ENCODE results near the gene MAPK7.

Gene MAPK7

DNA sequence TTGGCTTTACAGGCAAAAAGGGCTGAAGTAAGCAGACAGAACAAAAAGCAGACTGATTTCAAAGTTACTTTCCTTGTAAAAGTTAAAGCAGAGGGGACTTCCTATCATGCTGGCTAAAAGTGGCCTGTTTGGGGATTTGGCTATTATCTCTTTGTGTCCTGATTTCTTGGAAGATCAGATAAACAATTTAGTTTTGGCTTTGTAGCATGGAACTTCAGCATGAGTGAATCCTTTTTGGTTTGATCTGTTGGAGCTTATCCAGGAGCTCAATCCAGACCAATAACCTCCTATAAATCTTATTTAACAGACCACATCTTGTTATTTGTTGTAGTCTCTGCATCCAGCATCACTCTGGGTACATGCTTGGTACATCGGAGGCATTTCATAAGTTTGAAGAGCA is 23.9 kb downstream of the MAPK7 start:
- no peak for DNase-seq

DNA sequence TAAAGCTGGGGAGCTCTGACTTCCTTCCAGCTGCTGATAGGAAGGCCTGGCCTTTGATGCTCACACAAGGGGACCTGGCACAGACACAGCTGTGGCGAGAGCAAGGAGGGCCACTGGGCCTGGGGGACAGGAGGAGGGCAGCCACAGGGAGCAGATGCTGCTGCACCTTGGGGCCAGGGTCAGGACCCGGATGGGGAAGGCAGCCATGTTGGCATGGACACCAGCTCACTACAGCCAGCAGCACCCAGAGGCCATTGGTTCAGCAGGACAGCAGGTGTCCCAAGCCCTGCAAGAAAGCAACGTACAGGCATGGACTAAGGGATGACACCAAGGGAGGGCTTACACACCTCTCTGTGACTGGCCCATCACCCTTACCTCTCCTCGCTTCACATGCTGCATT is 24.7 kb downstream of the MAPK7 start:
- DNase-seq, result no peak

- DNase-seq, result no peak
Measured at GRCh38 chr17:19404264-19404663, 26.0 kb downstream of the MAPK7 start.

DNA sequence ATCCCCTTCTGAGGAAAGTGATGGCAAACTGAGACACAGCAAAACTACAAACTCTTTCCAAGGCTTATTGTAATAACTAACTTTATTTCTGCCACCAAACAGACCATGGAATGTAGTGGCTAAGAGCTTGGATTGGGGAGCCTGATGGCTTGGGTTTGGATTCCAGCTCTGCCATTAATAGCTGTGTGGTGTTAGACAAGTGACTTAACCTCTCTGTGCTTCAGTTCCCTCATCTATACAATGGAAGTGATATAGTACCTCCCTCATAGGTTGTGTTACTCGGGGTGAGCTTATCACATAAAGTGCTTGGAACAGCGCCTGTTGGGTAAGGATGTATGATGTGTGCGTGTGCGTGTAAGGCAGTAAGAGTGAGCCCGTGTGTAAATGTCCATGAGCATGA is 26.8 kb downstream of the MAPK7 start:
- DNase-seq, result no peak

DNA sequence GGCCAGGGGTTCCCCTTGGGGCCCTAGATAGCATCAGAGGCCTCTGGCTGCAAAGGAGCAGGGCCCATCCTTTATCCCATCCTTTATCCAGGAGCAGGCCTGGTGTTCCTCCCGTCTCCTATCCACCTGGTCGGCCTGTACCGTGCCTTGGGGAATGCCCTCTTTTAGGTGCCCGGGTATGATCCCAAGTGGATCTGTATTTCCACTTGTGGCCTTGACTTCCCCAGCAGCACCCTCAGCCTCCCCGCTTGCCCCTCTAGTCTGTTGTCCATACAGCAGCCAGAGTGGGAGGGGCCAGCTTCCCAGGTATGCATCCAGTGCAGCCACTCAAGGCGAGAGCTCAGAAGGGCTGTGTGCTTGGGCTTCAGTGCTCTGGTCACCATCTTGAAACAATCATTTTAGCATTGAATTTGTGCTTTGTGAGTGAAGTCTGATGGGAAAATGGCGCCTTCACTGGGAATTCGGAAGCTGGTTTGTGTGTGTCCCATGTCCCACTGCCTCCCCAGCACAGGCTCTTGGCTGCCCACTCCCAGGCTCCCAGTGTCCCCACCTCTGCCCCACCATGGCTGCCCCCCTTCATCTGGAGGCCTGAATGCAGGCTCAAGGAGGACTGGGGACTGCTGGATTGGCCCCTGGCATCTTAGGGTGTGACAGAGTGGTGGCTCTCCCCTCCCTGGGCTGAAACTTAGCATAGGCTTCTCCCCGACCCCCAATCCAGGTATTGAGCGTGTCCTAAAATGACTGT is 29.5 kb downstream of the MAPK7 start:
- no peak for DNase-seq

- no peak for DNase-seq
Measured at GRCh38 chr17:19408346-19408710, 30.0 kb downstream of the MAPK7 start.

DNA sequence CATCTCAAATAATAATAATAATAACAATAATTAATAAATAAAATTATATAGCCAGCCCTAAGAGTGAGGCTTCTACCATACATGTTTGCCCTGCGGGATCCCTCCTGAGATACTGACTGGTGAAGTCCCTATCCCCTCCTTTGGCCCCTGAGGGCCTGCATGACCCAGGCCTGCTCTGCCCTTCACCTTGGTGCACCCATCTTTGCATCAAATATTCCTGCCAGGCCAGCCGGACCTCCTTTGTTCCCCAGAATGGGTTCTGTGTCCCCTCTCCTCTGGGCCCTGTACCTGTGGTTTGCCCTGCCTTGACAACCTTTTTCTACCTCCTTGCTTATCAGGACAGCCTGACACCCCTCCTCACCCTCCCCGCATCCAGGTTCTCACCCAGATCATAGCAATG is 30.8 kb downstream of the MAPK7 start:
- no peak for DNase-seq

GRCh38 chr17:19409509-19409908 is 31.2 kb downstream of the MAPK7 start:
- DNase-seq, result no peak

GRCh38 chr17:19410091-19410490 is 31.8 kb downstream of the MAPK7 start:
- DNase-seq, result no peak

GRCh38 chr17:19410875-19411620 is 32.8 kb downstream of the MAPK7 start, which contains the start of gene RNF112:
RNF112 (plus strand) TSS chr17:19411232; CDS start chr17:19411409, 177 bp downstream.
- DNase-seq, result no peak

GRCh38 chr17:19411631-19412030 is 33.3 kb downstream of the MAPK7 start:
- no peak for DNase-seq

DNA sequence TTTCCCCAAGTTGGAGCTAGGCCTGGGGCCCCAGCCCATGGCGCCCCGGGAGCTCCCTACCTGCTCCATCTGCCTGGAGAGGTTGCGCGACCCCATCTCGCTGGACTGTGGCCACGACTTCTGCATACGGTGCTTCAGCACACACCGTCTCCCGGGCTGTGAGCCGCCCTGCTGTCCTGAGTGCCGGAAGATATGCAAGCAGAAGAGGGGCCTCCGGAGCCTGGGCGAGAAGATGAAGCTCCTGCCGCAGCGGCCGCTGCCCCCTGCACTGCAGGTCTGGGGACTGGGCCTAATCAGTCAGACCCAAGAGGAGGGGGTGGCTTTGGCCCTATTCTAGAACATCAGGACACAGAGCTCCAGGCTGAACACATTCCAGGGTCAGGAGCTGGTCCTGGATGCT is 34.2 kb downstream of the MAPK7 start:
- DNase-seq, result no peak

GRCh38 chr17:19412984-19413383 is 34.7 kb downstream of the MAPK7 start:
- DNase-seq, result no peak

GRCh38 chr17:19413761-19414160 is 35.5 kb downstream of the MAPK7 start:
- no peak for DNase-seq

GRCh38 chr17:19414396-19415280 is 36.3 kb downstream of the MAPK7 start:
- DNase-seq, result no peak

DNA sequence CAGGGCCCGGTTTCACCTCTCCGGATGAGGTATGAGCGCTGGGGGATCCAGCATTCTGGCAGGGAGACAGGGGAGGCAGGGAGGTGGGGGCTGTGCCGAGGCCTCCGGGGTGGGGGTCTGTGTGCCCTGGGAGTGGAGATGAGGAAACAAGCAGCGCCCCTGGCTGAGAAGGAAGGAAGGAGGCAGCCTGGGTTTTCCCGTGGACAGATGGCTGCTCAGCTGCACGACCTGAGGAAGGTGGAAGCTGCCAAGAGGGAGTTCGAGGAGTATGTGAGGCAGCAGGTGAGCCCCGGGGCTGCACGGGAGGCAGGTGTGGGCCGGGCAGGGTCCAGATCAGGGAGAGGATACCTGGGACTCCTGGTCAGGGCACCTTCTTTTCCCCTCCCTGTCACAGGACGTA is 37.0 kb downstream of the MAPK7 start:
- no peak for DNase-seq

- DNase-seq, result no peak
Measured at GRCh38 chr17:19415806-19416775, 37.8 kb downstream of the MAPK7 start.

- no peak for DNase-seq
Measured at GRCh38 chr17:19417611-19418010, 39.3 kb downstream of the MAPK7 start.

DNA sequence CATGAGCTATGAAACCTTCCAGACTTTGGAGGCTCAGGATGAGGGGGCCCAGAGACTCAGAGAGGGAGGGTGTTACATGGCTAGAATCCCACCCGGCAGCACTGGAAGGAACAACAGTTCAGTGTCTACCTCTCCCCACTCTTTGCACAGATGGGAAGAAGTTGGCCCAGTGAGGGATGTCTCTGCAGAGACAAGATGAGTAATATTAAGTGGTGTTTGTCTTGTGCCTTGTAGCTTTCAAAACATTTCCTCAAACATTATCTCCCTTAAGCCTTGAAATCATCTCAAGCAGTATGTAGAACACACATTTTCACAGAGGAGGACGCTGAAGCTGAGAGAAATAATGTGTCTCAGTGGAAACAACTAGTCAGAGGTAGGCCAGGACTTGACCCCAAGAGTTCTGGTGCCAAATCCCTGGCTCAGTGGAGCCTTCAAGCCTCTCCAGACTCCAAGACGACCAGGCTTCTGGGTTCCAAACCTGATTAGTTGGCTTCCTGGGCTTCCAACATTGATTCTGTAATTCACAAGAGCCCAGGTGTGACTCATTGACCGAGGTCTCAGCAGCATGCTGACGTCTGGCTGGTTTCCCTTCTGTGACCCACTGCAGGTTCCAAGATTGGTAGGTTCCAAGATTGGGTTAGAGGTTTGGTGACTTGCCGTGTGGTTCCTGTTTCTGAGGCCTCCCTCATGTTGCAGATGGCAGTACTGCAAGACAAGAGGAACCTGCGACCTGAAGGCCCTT is 40.1 kb downstream of the MAPK7 start:
- no peak for DNase-seq

DNA sequence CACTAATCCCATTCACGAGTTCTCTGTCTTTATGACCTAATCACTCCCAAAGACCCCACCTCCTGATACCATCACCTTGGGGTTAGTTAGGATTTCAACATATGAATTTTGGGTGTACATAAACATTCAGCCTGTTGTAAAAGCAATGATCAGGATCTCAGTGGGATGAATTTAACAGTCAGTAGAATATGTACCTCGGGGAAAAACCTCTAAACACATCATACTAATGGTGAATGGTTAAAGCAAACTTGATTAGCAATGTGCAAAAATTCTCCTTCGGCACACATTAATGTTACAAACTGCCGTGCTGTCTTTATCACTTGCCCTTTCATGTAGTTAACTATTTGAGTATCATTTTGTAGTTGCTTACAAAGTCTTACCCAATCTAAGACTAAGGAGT is 42.9 kb downstream of the MAPK7 start:
- no peak for DNase-seq

- no peak for DNase-seq
Measured at GRCh38 chr17:19421926-19422325, 43.6 kb downstream of the MAPK7 start.

Measured in activated T-cell treated with anti-CD3 and anti-CD28 coated beads, Interleukin-2, amount 50 U/mL, for 1 hour (primary cell).